Measurements from ENCODE around the gene TULP1. TPM values are rescaled to one million over a fixed set of nuclear protein-coding genes. Genes with fewer than 3 reads are reported as not detected.

TULP1 gene
- total and polyA plus RNA-seq, 2 of the 13 experiments (the other 11 are each of a cell fraction or from before 2014, with no cell fraction given) = not detected

GRCh38 chr6:35522660-35523658 lies 10.3 kb upstream of the TULP1 start (continued):
- TF ChIP-seq CBX2 (IDR thresholded peaks at IDR 0.05; ENCODE audit: low read depth, low read length) = no peak
- TF ChIP-seq CBX2 (CRISPR knock-in tag; IDR thresholded peaks at IDR 0.05; ENCODE audit: low read depth) = no peak
- no peak for TF ChIP-seq PAXIP1 (CRISPR knock-in tag; conservative IDR thresholded peaks at IDR 0.05)
- no peak for TF ChIP-seq ZBTB4 (CRISPR knock-in tag; IDR thresholded peaks at IDR 0.05; ENCODE audit: borderline replicate concordance)
- no peak for TF ChIP-seq ZNF776 (CRISPR knock-in tag; IDR thresholded peaks at IDR 0.05)
- no peak for TF ChIP-seq ZNF639 (CRISPR knock-in tag; conservative IDR thresholded peaks at IDR 0.05)
- no peak for TF ChIP-seq TEAD2 (CRISPR knock-in tag; IDR thresholded peaks at IDR 0.05)
- TF ChIP-seq ZNF121 (CRISPR knock-in tag; IDR thresholded peaks at IDR 0.05) = no peak
- 0 out of 2 replicates have a peak, but pooled peaks have one; percentile 24 for TF ChIP-seq ZBTB38 (CRISPR knock-in tag; IDR thresholded peaks at IDR 0.05)
- no peak for TF ChIP-seq MBD4 (IDR thresholded peaks at IDR 0.05; ENCODE audit: borderline replicate concordance, low read length)
- no peak for TF ChIP-seq TOPORS (CRISPR knock-in tag; IDR thresholded peaks at IDR 0.05)
- TF ChIP-seq ZNF367 (CRISPR knock-in tag; IDR thresholded peaks at IDR 0.05; ENCODE audit: borderline replicate concordance) = no peak
- TF ChIP-seq SAP130 (CRISPR knock-in tag; IDR thresholded peaks at IDR 0.05; ENCODE audit: low read depth) = peak; percentile 38; the same call in 1 of the 2 replicates
- 0 out of 2 replicates have a peak, but pooled peaks have one; percentile 14 for TF ChIP-seq RARA (CRISPR knock-in tag; IDR thresholded peaks at IDR 0.05)
- 0 out of 2 replicates have a peak, but pooled peaks have one; percentile 62 for TF ChIP-seq ATAD3A (CRISPR knock-in tag; IDR thresholded peaks at IDR 0.05)
- no peak for TF ChIP-seq KLF13 (CRISPR knock-in tag; IDR thresholded peaks at IDR 0.05)
- no peak for TF ChIP-seq ZNF180 (CRISPR knock-in tag; IDR thresholded peaks at IDR 0.05; ENCODE audit: borderline replicate concordance, low read depth)
- no peak for TF ChIP-seq GLI4 (CRISPR knock-in tag; IDR thresholded peaks at IDR 0.05; ENCODE audit: borderline replicate concordance)
- no peak for TF ChIP-seq RBM39 (IDR thresholded peaks at IDR 0.05; ENCODE audit: low read depth, low read length, poor library complexity, severe bottlenecking)
- no peak for TF ChIP-seq SP1 (IDR thresholded peaks at IDR 0.05)
- 0 out of 2 replicates have a peak, but pooled peaks have one; percentile 15 for TF ChIP-seq SP1 (CRISPR knock-in tag; IDR thresholded peaks at IDR 0.05)
- 0 out of 2 replicates have a peak, but pooled peaks have one; percentile 24 for TF ChIP-seq ZNF563 (CRISPR knock-in tag; IDR thresholded peaks at IDR 0.05)
